SK-N-SH (cell line): Measurements from ENCODE around the gene INPP5A. TPM values are rescaled to one million over a fixed set of nuclear protein-coding genes. Genes with fewer than 3 reads are reported as not detected.

Experiments
- CTCF ChIA-PET: fragments of 300-600, 350-600 bp; formaldehyde crosslinking; extraction: SDS; loops from one replicate; lab custom pipeline; 2021; lab: Yijun Ruan, JAX
- POLR2A ChIA-PET: fragments of 350-600 bp; sonication (Branson Sonifier 250); formaldehyde crosslinking; extraction: SDS; loops from one replicate; lab custom pipeline; 2020; ENCODE audit warnings: antibody characterized with exemption, inconsistent platforms; lab: Yijun Ruan, JAX
- DNase-seq: peaks from one replicate; pipeline ENCODE4 v3.0.0; 2012
- H2AFZ ChIP-seq: fragments of 200-600 bp; sonication (generic); 2 replicates; pipeline ENCODE4 v1.8.1; 2016; ENCODE audit warnings: antibody characterized with exemption, mild to moderate bottlenecking, low read depth
- H3F3A ChIP-seq: fragments of 200-600 bp; sonication (generic); replicated peaks from 2 replicates; pipeline ENCODE3; 2016; ENCODE audit warnings: antibody characterized with exemption, mild to moderate bottlenecking; ENCODE audit not compliant: insufficient read depth
- H3K27ac ChIP-seq, 2 experiments: fragments of 200-500 bp in 1 of 2; fragments of 200-600 bp in 1 of 2; sonication (Bioruptor generic) in 1 of 2; sonication (generic), shearing (Covaris generic) in 1 of 2; 2 replicates each; pipeline versions ENCODE4 v1.5.1 to v1.6.1; 2014 to 2016; ENCODE audit warnings: low read depth in 2 of 2, inconsistent platforms in 1 of 2, low read length in 1 of 2, mild to moderate bottlenecking in 1 of 2, mixed read lengths in 1 of 2
- H3K27me3 ChIP-seq: fragments of 200-600 bp; sonication (generic), shearing (Covaris generic); 2 replicates; pipeline ENCODE4 v1.6.1; 2016; ENCODE audit warnings: mixed run types; ENCODE audit not compliant: insufficient read depth
- H3K36me3 ChIP-seq, 2 experiments: fragments of 200-500 bp in 1 of 2; fragments of 200-600 bp in 1 of 2; sonication (Bioruptor generic) in 1 of 2; sonication (generic) in 1 of 2; replicated peaks in 1 of 2; 2 replicates each; pipeline versions ENCODE3 to v1.5.1; 2014 to 2016; ENCODE audit warnings: low read length in 1 of 2, mild to moderate bottlenecking in 1 of 2; ENCODE audit not compliant: insufficient read depth in 2 of 2, control insufficient read depth in 1 of 2
- H3K4me1 ChIP-seq, 2 experiments: fragments of 200-500 bp in 1 of 2; fragments of 200-600 bp in 1 of 2; sonication (Bioruptor generic) in 1 of 2; sonication (generic), shearing (Covaris generic) in 1 of 2; 2 replicates each; pipeline versions ENCODE4 v1.5.1 to v1.6.1; 2014 to 2016; ENCODE audit warnings: low read depth in 1 of 2, low read length in 1 of 2, mixed run types in 1 of 2; ENCODE audit not compliant: insufficient read depth in 2 of 2, control insufficient read depth in 1 of 2
- H3K4me2 ChIP-seq: fragments of 200-600 bp; sonication (generic), shearing (Covaris generic); 2 replicates; pipeline ENCODE4 v1.6.1; 2017; ENCODE audit warnings: mixed run types
- H3K4me3 ChIP-seq, 2 experiments: fragments of 200-500 bp in 1 of 2; fragments of 200-600 bp in 1 of 2; sonication (Bioruptor generic) in 1 of 2; sonication (generic), shearing (Covaris generic) in 1 of 2; 2 replicates each; pipeline versions ENCODE4 v1.5.1 to v1.8.1; 2014 to 2016; ENCODE audit warnings: low read depth in 2 of 2, inconsistent platforms in 1 of 2, low read length in 1 of 2, mild to moderate bottlenecking in 1 of 2, mixed read lengths in 1 of 2, moderate library complexity in 1 of 2
- H3K79me2 ChIP-seq: fragments of 200-600 bp; sonication (generic); 2 replicates; pipeline ENCODE4 v1.8.1; 2017; ENCODE audit warnings: mild to moderate bottlenecking; ENCODE audit not compliant: insufficient read depth
- H3K9ac ChIP-seq: fragments of 200-600 bp; sonication (generic); 2 replicates; pipeline ENCODE4 v1.6.1; 2017; ENCODE audit warnings: mixed run types
- H3K9me2 ChIP-seq: fragments of 200-600 bp; sonication (generic); 2 replicates; pipeline ENCODE4 v1.6.1; 2017; ENCODE audit warnings: mixed run types
- H3K9me3 ChIP-seq: fragments of 200-600 bp; sonication (generic); 2 replicates; pipeline ENCODE4 v1.6.1; 2017; ENCODE audit warnings: mixed run types, mild to moderate bottlenecking, moderate library complexity
- H4K20me1 ChIP-seq: fragments of 200-600 bp; sonication (generic); 2 replicates; pipeline ENCODE4 v1.6.1; 2017; ENCODE audit warnings: mild to moderate bottlenecking, mixed run types; ENCODE audit not compliant: insufficient read depth
- CHD2 ChIP-seq: fragments of 150-350 bp; IDR thresholded peaks from 2 replicates; pipeline ENCODE4 v1.6.1; 2018; ENCODE audit warnings: low read length; ENCODE audit not compliant: partially characterized antibody
- ELF1 ChIP-seq: IDR thresholded peaks from 2 replicates; pipeline ENCODE4 v1.4.0; 2012
- EP300 ChIP-seq, 2 experiments: IDR thresholded peaks; 2 replicates each; pipeline versions ENCODE4 v1.4.0 to v1.6.1; 2012; ENCODE audit warnings: borderline replicate concordance in 1 of 2, low read depth in 1 of 2, low read length in 1 of 2
- EZH2phosphoT487 ChIP-seq: fragments of 200-600 bp; sonication (generic); IDR thresholded peaks from 2 replicates; pipeline ENCODE4 v1.6.1; 2017; ENCODE audit warnings: low read depth, mixed run types, mild to moderate bottlenecking, antibody characterized with exemption, moderate library complexity, borderline replicate concordance
- FOSL2 ChIP-seq: IDR thresholded peaks from 2 replicates; pipeline ENCODE4 v1.4.0; 2012; ENCODE audit warnings: low read depth, mild to moderate bottlenecking, moderate library complexity, borderline replicate concordance
- GATA2 ChIP-seq: sonication (generic); formaldehyde crosslinking; IDR thresholded peaks from 2 replicates; pipeline ENCODE4 v1.5.0; 2020; ENCODE audit warnings: mild to moderate bottlenecking, missing genetic modification reagents
- MAX ChIP-seq: IDR thresholded peaks from 2 replicates; pipeline ENCODE4 v1.4.0; 2012; ENCODE audit warnings: low read depth
- MEF2A ChIP-seq: IDR thresholded peaks from 2 replicates; pipeline ENCODE4 v1.4.0; 2012; ENCODE audit warnings: low read depth, borderline replicate concordance
- POLR2AphosphoS5 ChIP-seq: IDR thresholded peaks from 2 replicates; pipeline ENCODE4 v1.6.1; 2012; ENCODE audit warnings: low read depth, low read length
- RAD21 ChIP-seq: IDR thresholded peaks from 2 replicates; pipeline ENCODE4 v1.6.1; 2012; ENCODE audit warnings: mild to moderate bottlenecking, low read length
- REST ChIP-seq: IDR thresholded peaks from 2 replicates; pipeline ENCODE4 v1.6.1; 2012; ENCODE audit warnings: mild to moderate bottlenecking, low read depth, low read length, moderate library complexity
- SMC3 ChIP-seq: IDR thresholded peaks from 2 replicates; pipeline ENCODE4 v1.6.1; 2012; ENCODE audit warnings: low read depth, low read length, improper control_type of control experiment
- TCF12 ChIP-seq: IDR thresholded peaks from 2 replicates; pipeline ENCODE4 v1.4.0; 2012
- TEAD4 ChIP-seq: IDR thresholded peaks from 2 replicates; pipeline ENCODE4 v1.4.0; 2012; ENCODE audit warnings: mild to moderate bottlenecking, borderline replicate concordance; ENCODE audit not compliant: insufficient read depth
- USF1 ChIP-seq: IDR thresholded peaks from 2 replicates; pipeline ENCODE4 v1.4.0; 2012; ENCODE audit warnings: low read depth, borderline replicate concordance
- ZBTB33 ChIP-seq: IDR thresholded peaks from 2 replicates; pipeline ENCODE4 v1.4.0; 2012; ENCODE audit warnings: low read depth, borderline replicate concordance
- WGBS: methylation state at CpG from one replicate; pipeline ENCODE4 v1.1.6; 2017; ENCODE audit warnings: low lambda C conversion rate; 5-methylcytosine and 5-hydroxymethylcytosine counted together
- polyA plus RNA-seq, 3 experiments: library from polyadenylated mRNA; depleted of rRNA; stranded (reverse); fragments of >200 nt; gene quantifications; 2 replicates each; pipeline ENCODE4 v1.2.3, GENCODE V29; 2012

The INPP5A gene
- polyA plus RNA-seq, 1 of the 3 experiments (the other 2 are of a cell fraction) = 12.0 TPM

GRCh38 chr10:132808383-132809231, 271.0 kb downstream of the INPP5A start:
- TF ChIP-seq REST = no peak
- TF ChIP-seq POLR2AphosphoS5 = no peak
- no peak for TF ChIP-seq EZH2phosphoT487
- no peak for TF ChIP-seq RAD21
- TF ChIP-seq TCF12 = no peak
- no peak for TF ChIP-seq MAX
- no peak for TF ChIP-seq FOSL2
- TF ChIP-seq USF1 = no peak
- TF ChIP-seq SMC3 = no peak
- TF ChIP-seq MEF2A = no peak
- TF ChIP-seq ZBTB33 = no peak
- no peak for TF ChIP-seq TEAD4
- TF ChIP-seq ELF1 = no peak
- no peak for TF ChIP-seq GATA2 (CRISPR knock-in tag)
- TF ChIP-seq EP300 (IDR thresholded peaks at IDR 0.05; ENCODE audit: borderline replicate concordance in 1 of 2, low read depth in 1 of 2, low read length in 1 of 2) = no peak
- no peak for TF ChIP-seq CHD2
- TF ChIP-seq, all 33 proteins: peak for 0
- ChIA-PET POLR2A (no interaction called here), CTCF (interaction anchor here (0.9 to 1.4 kb wide), 3 partner anchors 15 to 350 kb away, joined by 3 to 6 read pairs (median 5); no protein-coding TSS in a partner anchor)
- no peaks in the 10 kb centered on the region for H4K20me1 ChIP-seq
- WGBS = 69% methylated on average over 14 of the region's 42 CpGs
- H3K9me3 ChIP-seq = no peaks in the 10 kb centered on the region
- H3K79me2 ChIP-seq = no peaks in the 10 kb centered on the region
- H3K27me3 ChIP-seq = no peaks in the 10 kb centered on the region
- no peak overlapping the region for H3K27ac ChIP-seq
- peaks cover 0 to under 1% of the 10 kb centered on the region in 2 experiments; a peak in 1 of 4 replicates for H3K4me1 ChIP-seq
- H3K4me2 ChIP-seq = no peak overlapping the region
- no peak overlapping the region for H3K9ac ChIP-seq
- H3F3A ChIP-seq = no peaks in the 10 kb centered on the region
- H3K4me3 ChIP-seq = no peak overlapping the region
- no peak for DNase-seq
- H3K9me2 ChIP-seq = no peaks in the 10 kb centered on the region
- no peaks in the 10 kb centered on the region for H3K36me3 ChIP-seq
- H2AFZ ChIP-seq = no peak overlapping the region
